Measurements from ENCODE around the gene MT1A.

Gene MT1A

DNA sequence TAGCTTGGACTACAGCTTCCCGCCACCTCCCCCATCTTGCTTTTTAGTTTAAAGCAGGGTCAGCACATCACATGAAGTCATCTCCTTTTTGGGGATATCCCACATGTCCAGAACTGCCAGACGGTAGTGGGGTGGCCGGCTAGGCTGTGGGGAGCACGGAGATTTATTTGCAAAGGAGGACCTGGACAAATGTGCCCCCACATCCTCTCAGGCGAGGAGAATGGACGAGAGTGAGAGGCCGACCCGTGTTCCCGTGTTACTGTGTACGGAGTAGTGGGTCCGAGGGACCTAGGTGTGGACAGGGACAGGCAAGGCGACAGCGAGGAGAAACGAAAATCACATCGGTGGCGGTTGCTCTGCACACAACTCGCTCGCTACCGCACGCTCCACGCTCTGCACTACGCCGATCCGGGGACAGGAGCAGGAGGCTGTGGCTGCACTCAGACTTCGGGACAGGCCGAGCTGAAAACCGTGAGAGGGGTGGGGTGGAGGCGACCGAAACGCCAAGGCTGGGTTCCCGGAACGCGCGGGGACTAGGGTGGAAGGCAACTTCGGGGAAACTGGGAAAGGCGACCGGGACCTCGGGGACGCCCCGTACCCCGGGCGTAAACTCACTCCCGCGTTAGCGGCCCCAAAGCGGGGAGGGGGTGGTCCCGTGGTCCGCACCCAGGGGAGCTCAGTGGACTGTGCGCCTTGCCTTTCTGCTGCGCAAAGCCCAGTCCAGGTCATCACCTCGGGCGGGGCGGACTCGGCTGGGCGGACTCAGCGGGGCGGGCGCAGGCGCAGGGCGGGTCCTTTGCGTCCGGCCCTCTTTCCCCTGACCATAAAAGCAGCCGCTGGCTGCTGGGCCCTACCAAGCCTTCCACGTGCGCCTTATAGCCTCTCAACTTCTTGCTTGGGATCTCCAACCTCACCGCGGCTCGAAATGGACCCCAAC is at the start of gene MT1A:
Gene MT1A (plus strand): TSS at position 853 of the 937 bp plus-strand sequence. CDS start 73 bp downstream, at position 926.
- in situ Hi-C loops (cut with HindIII; ENCODE audit: low pct_ligation_motif_present, low pct_unique_long_range_greater_than_20kb, low sequenced_read_pairs) = no loop called here
- DNase-seq = peak; percentile 43

DNA sequence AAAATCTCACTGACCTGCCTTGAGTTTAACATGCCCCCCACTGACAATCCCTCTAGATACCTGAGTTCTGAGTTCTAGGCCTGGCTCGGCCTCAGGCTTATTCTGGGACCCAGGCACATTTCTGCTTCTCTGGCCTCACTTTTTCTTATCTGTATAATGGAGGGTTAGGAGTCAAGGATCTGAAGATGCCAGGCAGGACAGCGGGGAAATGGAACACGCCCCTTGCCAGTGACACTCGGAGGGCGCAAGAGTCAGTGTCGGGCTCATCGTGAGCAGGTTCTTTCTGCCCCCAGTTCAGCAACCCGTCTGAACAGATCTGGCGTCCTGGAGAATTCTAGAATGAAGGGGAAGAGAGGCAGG is 49.7 kb upstream of the MT1A start:
- DNase-seq = no peak
- in situ Hi-C loops (cut with HindIII; ENCODE audit: low pct_ligation_motif_present, low pct_unique_long_range_greater_than_20kb, low sequenced_read_pairs) = no loop called here

DNA sequence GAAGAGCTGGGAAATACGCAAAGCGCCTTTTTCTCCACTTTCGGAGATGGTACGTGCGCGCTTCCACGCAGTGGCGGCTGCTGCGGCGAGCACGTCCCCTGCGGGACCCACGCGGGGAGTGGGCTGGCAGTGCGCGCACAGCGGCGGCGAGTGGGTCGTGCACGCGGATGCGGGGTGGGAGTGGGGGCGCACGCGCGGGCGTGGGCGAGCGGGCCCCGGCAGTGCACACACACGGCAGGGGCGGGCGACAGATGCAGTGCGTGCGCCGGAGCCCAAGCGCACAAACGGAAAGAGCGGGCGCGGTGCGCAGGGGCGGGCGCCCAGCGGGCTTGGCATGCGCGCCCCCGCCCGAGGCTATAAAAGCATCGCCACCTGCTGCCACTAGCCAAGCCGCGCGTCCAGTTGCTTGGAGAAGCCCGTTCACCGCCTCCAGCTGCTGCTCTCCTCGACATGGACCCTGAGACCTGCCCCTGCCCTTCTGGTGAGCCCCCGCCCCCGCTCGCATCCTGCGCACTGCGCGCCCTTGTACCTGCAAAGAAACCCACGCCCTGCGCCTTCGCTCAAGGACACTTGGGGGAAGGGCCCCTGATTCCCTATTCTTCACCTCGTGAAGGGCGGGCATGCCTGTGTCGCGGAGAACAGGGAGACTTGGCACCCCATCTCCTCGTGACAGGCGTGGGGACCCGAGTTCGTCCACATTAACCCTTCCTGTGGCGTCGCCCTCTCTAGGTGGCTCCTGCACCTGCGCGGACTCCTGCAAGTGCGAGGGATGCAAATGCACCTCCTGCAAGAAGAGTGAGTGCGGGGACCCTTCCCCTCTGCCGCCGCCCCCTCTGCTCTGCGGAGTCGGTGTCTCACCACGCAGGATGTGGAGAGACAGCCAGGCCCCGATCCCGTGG is 49.1 kb upstream of the MT1A start, which contains the start of gene MT3:
Gene MT3 (plus strand): TSS at position 388 of the 899 bp plus-strand sequence. CDS start 63 bp downstream, at position 451.
- peak; percentile 39 for DNase-seq
- in situ Hi-C loops (cut with HindIII; ENCODE audit: low pct_ligation_motif_present, low pct_unique_long_range_greater_than_20kb, low sequenced_read_pairs) = no loop called here

DNA sequence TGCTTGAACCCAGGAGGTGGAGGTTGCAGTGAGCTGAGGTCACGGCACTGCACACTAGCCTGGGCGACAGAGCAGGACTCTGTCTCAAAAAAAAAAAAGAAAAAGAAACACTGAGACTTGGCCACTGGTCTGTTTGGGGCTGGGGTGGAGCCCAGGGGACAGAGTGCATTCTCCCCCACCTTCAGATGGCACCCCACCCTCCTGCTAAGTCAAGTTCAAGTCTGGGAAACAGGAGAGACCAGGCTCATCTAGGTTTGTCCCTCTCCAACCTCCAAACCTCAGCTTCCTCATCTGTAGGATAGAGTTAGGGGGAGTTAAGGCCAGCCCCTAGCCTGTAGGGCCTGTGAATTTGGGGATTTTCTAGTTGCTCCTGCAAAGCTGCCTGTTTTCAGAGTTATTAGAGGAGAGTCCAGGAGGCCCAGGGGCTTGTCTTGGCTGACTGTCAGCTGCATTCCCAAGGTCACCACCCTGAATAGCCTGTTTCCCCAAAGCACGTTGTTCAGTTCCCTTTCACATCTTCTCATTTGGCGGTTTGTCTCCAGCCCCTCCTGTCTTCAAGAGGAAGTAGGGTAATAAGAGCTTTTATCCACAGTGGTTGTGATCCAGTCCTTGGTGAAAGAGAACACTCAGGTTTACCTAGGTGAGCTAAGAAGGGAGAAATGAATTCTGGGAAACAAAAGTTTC is 46.9 kb upstream of the MT1A start:
- in situ Hi-C loops (cut with HindIII; ENCODE audit: low pct_ligation_motif_present, low pct_unique_long_range_greater_than_20kb, low sequenced_read_pairs) = no loop called here
- no peak for DNase-seq

DNA sequence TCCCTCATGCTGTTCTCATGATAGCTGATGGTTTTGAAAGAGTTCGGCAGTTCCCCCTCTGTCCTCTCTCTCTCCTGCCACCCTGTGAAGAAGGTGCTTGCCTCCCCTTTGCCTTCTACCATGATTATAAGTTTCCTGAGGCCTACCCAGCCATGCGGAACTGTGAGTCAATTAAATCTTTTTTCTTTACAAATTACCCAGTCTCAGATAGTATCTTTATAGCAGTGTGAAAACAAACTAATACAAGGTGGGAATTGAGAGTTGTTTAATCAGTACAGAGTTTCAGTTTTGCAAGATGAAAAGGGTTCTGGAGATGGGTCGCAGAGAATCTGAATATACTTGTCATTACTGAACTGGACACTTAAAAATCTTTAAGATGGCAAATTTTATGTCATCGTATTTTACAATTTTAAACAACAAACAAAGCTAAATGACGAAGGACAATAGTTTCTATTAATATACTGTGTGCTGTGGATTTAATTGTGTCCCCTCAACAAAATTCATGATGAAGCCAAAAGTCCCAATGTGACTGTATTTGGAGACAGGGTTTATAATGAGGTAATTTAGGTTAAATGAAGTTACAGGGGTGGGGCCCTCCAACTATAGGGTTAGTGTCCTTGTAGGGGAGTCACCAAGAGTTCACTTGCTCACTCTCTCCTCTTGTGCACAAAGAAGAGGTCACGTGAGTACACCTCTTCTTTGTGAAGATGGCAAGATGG is 44.7 kb upstream of the MT1A start:
- no peak for DNase-seq
- in situ Hi-C loops (cut with HindIII; ENCODE audit: low pct_ligation_motif_present, low pct_unique_long_range_greater_than_20kb, low sequenced_read_pairs) = no loop called here

DNA sequence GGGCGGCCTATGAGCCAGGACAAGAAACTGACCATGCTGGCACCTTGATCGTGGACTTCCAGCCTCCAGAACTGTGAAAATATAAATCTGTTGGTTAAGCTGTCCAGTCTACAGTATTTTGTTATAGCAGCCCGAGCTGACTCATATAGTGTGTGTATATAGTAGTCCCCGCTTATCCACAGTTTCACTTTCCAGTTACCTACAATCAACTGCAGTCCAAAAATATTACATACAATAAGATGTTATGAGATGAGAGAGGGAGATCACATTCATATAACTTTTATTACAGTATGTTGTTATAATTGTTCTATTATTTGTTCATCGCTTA is 44.2 kb upstream of the MT1A start:
- no peak for DNase-seq
- in situ Hi-C loops (cut with HindIII; ENCODE audit: low pct_ligation_motif_present, low pct_unique_long_range_greater_than_20kb, low sequenced_read_pairs) = no loop called here

DNA sequence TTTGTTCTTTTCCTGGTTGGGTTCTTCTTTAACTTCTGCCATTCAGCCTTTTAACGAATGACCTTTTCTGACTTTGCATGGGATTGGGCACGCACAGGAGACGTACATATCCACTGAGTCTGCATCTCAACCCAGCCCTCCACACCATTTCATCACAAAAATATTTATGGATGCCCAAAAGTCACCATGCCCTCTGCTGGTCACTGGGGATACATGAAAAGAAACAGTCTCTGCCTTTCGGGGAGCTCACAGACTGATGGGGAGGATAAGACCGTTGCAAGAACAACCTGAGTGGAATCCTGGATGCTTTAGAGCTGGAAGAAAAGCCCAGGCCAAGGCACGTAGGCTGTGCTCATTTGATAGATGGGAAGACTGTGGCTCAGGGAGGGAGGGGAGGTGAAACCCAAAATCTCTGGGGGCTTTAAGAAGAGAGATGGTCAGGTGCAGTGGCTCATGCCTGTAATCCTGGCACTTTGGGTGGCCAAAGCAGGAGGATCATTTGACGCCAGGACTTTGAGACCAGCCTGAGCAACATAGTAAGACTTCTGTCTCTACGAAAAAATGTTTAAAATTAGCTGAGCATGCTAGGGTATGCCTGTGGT is 38.0 kb upstream of the MT1A start:
- DNase-seq = peak; percentile 73
- in situ Hi-C loops (cut with HindIII; ENCODE audit: low pct_ligation_motif_present, low pct_unique_long_range_greater_than_20kb, low sequenced_read_pairs) = no loop called here

DNA sequence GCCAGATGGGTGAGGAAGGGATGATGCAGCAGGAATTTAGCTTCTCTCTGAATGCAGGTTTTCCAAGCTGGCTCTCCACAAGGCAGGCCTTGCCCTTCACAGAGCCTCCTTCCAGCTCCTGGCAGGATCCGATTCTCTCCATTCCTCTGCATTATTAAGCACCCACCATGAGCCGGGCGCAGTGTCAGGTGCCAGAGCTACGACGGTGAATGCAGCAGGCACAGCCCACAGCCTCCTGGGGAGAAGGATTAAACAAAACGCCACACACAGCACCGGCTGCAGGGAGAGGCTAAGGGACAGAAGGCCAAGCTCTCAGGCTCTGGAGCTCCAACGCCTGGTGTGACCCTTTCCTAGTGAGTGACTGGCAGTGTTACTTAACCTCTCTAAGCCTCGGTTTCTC is 37.1 kb upstream of the MT1A start:
- no peak for DNase-seq
- in situ Hi-C loops (cut with HindIII; ENCODE audit: low pct_ligation_motif_present, low pct_unique_long_range_greater_than_20kb, low sequenced_read_pairs) = no loop called here

DNA sequence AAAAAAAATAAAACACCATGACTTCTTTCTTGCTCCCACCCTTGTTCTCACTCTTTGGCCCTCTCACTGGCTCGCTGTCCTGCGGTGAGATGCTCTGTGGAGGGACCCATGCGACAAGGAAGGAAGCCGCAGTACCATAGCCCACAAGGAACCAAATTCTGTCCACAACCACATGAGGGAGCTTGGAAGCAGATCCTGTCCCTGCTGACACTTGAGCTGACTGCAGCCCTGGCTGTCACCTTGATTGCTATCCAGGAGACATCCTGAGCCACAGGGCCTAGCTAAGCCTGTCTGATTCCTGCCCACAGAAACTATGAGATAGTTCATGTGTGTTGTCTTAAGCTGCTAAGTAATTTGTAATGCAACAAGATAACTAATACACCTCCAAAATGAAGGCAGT is 34.9 kb upstream of the MT1A start:
- DNase-seq = peak; percentile 75
- in situ Hi-C loops (cut with HindIII; ENCODE audit: low pct_ligation_motif_present, low pct_unique_long_range_greater_than_20kb, low sequenced_read_pairs) = no loop called here

DNA sequence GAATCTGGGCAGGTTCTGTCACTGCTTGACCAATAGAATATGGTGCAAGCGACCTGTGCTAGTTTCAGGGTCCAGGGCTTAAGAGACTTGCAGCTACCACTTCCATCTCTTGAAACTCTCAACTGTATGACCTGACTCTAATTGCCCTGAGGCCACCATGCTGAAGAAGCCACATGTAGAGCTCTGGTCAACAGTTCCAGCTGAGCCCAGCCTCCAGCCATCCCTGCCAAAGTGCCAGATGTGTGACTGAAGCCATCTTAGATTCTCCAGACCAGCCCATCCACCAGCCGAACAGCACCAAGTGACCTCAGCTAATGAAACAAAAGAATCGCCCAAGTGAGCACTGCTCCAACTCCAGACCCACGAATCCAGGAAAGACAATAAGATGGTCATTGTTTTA is 33.5 kb upstream of the MT1A start:
- in situ Hi-C loops (cut with HindIII; ENCODE audit: low pct_ligation_motif_present, low pct_unique_long_range_greater_than_20kb, low sequenced_read_pairs) = no loop called here
- DNase-seq = no peak

DNA sequence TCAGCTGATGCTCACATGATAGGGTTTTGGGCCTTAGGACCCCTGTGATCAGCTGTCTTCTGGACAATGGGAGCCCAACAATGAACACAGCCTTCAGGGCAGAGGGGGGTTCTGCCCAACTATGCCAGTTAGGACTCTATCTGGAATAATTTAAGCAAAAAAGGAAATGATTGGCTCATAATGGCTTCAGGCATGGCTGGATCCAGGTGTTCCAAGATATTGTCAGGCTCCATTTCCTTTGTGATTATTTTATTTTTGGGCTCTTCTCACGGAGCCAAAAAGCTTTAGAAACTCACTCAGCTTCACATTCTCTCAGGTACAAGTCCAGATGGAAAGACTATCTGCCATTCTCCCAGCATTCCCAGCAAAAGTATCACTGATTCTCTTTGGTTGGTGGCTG is 33.0 kb upstream of the MT1A start:
- in situ Hi-C loops (cut with HindIII; ENCODE audit: low pct_ligation_motif_present, low pct_unique_long_range_greater_than_20kb, low sequenced_read_pairs) = no loop called here
- DNase-seq = no peak

DNA sequence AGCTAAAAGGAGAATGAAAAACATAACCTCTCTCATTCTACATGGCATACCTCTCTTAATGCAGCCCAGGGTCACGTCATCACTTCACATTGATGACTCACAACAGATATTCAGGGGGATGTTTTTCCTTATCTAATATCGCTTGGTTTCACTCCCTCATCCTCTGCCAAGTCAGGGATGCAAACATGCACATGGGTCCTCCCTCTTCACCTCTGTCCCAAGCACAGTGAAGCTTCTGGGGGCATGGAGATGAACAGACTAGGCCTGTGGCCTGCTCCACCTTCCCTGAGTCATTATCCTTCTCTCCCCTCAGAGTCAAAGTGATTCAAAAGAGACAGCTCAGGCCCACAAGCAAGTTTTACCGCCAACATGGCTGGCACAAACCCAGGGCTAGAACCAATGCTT is 32.4 kb upstream of the MT1A start:
- in situ Hi-C loops (cut with HindIII; ENCODE audit: low pct_ligation_motif_present, low pct_unique_long_range_greater_than_20kb, low sequenced_read_pairs) = no loop called here
- peak; percentile 78 for DNase-seq

DNA sequence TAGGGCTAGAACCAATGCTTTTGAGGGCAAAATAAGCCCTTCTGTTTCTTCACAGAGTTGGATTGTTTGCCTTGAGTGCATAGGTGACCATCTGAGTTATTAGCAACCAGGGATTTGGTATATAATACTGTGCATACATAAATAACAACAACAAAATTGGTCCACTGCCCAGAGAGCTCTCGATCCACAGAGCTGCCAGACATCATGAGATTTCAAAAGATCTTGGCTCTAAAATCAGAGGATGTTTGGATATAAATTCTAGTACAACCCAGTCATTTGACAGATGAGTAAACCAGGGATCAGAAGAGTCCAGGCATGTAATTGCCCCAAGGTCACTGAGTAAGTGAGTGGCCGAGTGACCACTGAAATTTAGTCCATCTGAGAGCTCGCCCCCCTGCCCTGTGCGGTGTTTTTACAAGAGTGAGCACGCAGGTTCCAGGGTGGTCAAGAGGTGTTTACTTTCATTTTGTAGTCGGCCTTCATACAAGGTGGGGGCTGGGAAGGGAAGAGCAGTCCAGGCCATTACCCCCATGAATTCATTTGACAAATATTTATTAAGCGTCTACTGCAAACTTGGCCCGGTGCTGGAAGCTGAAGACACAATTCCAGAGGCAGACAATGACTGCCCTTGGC is 31.9 kb upstream of the MT1A start:
- in situ Hi-C loops (cut with HindIII; ENCODE audit: low pct_ligation_motif_present, low pct_unique_long_range_greater_than_20kb, low sequenced_read_pairs) = no loop called here

DNA sequence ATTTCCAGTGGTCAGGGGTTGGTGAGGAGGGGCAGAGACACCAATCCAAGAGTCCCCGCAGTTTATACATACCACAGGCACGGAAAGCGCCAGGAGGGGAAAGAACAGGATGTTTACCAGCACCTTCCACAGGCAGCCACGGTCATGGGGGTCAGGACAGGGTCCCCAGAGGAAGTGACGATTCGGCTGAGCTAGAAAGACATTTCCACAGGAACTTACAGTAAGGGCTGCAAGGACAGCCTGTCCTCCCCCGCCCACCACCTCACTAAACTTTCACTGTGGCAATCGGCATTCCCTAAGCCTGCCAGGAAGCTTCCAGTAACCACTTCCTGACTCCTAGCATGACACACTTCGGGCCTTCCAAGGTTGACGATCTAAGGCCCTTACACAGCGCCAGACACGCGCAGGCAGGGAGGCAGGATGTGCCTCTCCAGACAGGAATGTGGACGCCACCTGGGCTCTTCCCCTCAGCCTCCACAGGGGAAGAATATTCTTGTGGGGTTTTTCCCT is 31.3 kb upstream of the MT1A start:
- in situ Hi-C loops (cut with HindIII; ENCODE audit: low pct_ligation_motif_present, low pct_unique_long_range_greater_than_20kb, low sequenced_read_pairs) = no loop called here
- peak; percentile 99 for DNase-seq

More for the DNA sequence above, 31.9 kb upstream of the MT1A start:
- DNase-seq = peak; percentile 87

DNA sequence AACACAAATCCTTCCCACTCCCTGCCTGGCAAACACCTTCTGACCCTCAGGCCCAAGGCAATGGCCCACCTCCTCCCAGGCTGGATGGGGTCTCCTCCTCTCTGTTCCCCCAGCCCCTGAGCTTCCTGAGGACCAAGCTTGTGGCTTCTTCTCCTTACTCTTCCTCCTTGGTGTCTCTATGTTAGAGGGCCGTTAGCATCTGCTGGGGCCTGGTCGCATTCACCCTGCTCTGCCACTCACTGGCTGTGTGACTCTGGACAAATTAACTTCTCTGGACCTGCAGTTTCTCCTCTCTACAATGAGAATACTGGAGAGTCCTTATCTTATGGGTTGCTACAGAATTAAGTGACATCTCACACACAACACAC is 30.8 kb upstream of the MT1A start:
- in situ Hi-C loops (cut with HindIII; ENCODE audit: low pct_ligation_motif_present, low pct_unique_long_range_greater_than_20kb, low sequenced_read_pairs) = no loop called here
- DNase-seq = no peak

DNA sequence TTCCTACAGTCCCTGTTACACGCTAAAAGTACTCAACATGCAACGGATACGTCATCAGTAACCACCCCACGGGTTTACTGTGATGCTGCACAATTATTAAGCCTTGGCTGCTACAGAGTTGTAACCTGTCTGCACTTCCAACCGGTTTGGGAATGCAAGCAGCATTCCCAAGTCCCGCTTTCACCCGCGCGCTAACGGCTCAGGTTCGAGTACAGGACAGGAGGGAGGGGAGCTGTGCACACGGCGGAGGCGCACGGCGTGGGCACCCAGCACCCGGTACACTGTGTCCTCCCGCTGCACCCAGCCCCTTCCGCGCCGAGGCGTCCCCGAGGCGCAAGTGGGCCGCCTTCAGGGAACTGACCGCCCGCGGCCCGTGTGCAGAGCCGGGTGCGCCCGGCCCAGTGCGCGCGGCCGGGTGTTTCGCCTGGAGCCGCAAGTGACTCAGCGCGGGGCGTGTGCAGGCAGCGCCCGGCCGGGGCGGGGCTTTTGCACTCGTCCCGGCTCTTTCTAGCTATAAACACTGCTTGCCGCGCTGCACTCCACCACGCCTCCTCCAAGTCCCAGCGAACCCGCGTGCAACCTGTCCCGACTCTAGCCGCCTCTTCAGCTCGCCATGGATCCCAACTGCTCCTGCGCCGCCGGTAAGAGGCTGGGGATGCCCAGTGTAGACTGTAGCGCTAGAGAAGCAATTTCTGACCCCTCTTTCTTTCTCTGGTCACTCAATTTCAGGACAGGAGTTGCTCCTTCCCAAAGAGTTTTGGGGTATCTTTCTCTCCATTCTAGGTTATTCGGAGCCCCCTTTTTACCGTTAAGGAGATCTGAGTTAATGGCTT is 30.2 kb upstream of the MT1A start, which contains the start of gene MT2A:
Gene MT2A (plus strand): TSS at position 542 of the 833 bp plus-strand sequence. CDS start 72 bp downstream, at position 614.
- DNase-seq = peak; percentile 99
- in situ Hi-C loops (cut with HindIII; ENCODE audit: low pct_ligation_motif_present, low pct_unique_long_range_greater_than_20kb, low sequenced_read_pairs) = no loop called here

Data from ACHN (cell line).